ENCODE results near the gene RRP36. TPM values are rescaled to one million over a fixed set of nuclear protein-coding genes. Genes with fewer than 3 reads are reported as not detected.

The RRP36 gene
- total RNA-seq, 1 experiment from 2014 or later = 63.4 TPM

DNA sequence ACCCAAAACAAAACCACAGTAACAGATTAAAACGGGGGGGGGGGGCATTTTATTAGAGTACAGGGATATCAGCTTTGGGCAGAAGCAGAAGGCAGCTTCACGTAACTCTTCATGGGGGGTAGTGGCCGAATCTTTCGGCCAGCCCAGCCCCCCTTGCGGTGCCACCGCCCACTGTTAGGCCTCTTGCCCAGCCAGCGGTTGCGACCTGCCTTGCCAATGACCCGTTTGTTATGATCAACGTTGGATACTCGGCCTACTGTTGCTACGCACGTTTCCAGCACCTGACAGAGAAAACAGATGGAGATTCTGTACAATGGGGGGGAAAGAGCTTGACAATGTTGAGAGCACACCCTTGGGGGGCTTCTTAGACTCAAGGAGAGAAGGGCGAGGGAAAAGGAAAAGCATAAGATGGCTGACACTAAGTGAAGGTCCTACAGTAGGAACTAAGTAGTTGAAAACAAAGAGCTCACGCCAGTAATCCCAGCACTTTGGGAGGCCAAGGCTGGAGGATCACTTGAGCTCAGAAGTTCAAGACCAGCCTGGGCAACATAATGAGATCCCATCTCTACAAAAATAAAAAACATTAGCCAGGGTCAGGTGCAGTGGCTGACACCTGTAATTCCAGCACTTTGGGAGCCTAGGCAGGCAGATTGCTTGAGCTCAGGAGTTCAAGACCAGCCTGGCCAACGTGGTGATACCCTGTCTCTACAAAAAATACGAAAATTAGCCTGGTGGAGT is 33.0 kb downstream of the RRP36 start:
- H3K36me3 ChIP-seq (ENCODE audit: control insufficient read depth in 1 of 2, insufficient read depth in 2 of 2, low read length in 2 of 2) = peaks cover 5 to 25% of the 10 kb centered on the region in 2 experiments; a peak in 2 of 4 replicates
- H2AFZ ChIP-seq (ENCODE audit: low read depth, low read length, poor library complexity, severe bottlenecking) = no peak overlapping the region
- TF ChIP-seq EGR1 (IDR thresholded peaks at IDR 0.05; ENCODE audit: low read depth) (no peak), FOSL1 (IDR thresholded peaks at IDR 0.05; ENCODE audit: low read depth) (no peak), RAD21 (IDR thresholded peaks at IDR 0.05; ENCODE audit: low read depth) (no peak), ELF1 (IDR thresholded peaks at IDR 0.05; ENCODE audit: borderline replicate concordance, low read depth) (no peak), SIN3A (IDR thresholded peaks at IDR 0.05; ENCODE audit: low read depth) (no peak), EZH2phosphoT487 (IDR thresholded peaks at IDR 0.05; ENCODE audit: borderline replicate concordance) (no peak), SP1 (IDR thresholded peaks at IDR 0.05; ENCODE audit: low read depth) (no peak), EZH2 (IDR thresholded peaks at IDR 0.05) (no peak), SRF (IDR thresholded peaks at IDR 0.05; ENCODE audit: low read depth) (no peak), JUND (IDR thresholded peaks at IDR 0.05) (no peak), YY1 (IDR thresholded peaks at IDR 0.05; ENCODE audit: extremely low read depth, insufficient replicate concordance, low read depth, low read length) (no peak), ZNF274 (IDR thresholded peaks at IDR 0.05; ENCODE audit: low read depth, low read length) (no peak), POLR2A (IDR thresholded peaks at IDR 0.05; ENCODE audit: borderline replicate concordance, extremely low read depth, insufficient read depth, insufficient read length) (no peak), CBX3 (IDR thresholded peaks at IDR 0.05; ENCODE audit: low read depth) (no peak)
- TF ChIP-seq, protein P1, sequence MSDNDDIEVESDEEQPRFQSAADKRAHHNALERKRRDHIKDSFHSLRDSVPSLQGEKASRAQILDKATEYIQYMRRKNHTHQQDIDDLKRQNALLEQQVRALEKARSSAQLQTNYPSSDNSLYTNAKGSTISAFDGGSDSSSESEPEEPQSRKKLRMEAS (IDR thresholded peaks at IDR 0.05) = no peak
- TF ChIP-seq, protein P2, sequence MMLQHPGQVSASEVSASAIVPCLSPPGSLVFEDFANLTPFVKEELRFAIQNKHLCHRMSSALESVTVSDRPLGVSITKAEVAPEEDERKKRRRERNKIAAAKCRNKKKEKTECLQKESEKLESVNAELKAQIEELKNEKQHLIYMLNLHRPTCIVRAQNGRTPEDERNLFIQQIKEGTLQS (IDR thresholded peaks at IDR 0.05) = no peak
- TF ChIP-seq, protein P3, sequence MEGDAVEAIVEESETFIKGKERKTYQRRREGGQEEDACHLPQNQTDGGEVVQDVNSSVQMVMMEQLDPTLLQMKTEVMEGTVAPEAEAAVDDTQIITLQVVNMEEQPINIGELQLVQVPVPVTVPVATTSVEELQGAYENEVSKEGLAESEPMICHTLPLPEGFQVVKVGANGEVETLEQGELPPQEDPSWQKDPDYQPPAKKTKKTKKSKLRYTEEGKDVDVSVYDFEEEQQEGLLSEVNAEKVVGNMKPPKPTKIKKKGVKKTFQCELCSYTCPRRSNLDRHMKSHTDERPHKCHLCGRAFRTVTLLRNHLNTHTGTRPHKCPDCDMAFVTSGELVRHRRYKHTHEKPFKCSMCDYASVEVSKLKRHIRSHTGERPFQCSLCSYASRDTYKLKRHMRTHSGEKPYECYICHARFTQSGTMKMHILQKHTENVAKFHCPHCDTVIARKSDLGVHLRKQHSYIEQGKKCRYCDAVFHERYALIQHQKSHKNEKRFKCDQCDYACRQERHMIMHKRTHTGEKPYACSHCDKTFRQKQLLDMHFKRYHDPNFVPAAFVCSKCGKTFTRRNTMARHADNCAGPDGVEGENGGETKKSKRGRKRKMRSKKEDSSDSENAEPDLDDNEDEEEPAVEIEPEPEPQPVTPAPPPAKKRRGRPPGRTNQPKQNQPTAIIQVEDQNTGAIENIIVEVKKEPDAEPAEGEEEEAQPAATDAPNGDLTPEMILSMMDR (IDR thresholded peaks at IDR 0.05 in 2 of 3, conservative IDR thresholded peaks at IDR 0.05 in 1 of 3; ENCODE audit: borderline replicate concordance in 1 of 3, insufficient read depth in 1 of 3, low read depth in 2 of 3, low read length in 2 of 3) = no peak
- ChIA-PET CTCF (interaction anchor here (1.5 kb wide), 1 partner anchor 89 kb away, joined by 5 read pairs; no protein-coding TSS in a partner anchor), RAD21 (ENCODE audit: low non-redundant PET in 1 of 2, low total read pairs in 2 of 2, uncharacterized antibody in 2 of 2, unreplicated experiment in 2 of 2) (interaction anchor here (0.8 to 1.0 kb wide), 2 partner anchors 22 to 89 kb away, joined by 3 read pairs; no protein-coding TSS in a partner anchor), POLR2A (interaction anchor here (0.6 to 1.7 kb wide), 7 partner anchors 14 to 120 kb away, joined by 3 to 10 read pairs (median 5); partner anchors contain the start of genes KLHDC3, MEA1, PPP2R5D and PTK7)
- H3K27me3 ChIP-seq (ENCODE audit: insufficient read depth, low read length) = no peaks in the 10 kb centered on the region
- H3K9me3 ChIP-seq (ENCODE audit: control insufficient read depth in 1 of 2, insufficient read depth in 1 of 2, low read depth in 1 of 2, low read length in 2 of 2) = no peaks in the 10 kb centered on the region
- TSS peak; percentile 99 for BruUV-seq (replicated peaks)
- H3K27ac ChIP-seq (ENCODE audit: low read depth, low read length) = peak overlapping the region; percentile 98
- H3K4me2 ChIP-seq (ENCODE audit: low read length) = peak overlapping the region; percentile 99
- no peak for DNase-seq (ENCODE audit: low read depth, low spot score)
- peak overlapping the region; percentile 97 for H3K4me3 ChIP-seq (replicated peaks in 1 of 2; ENCODE audit: low read depth in 1 of 2, low read length in 2 of 2)
- ATAC-seq = no peak
- no peaks in the 10 kb centered on the region for H3K9me2 ChIP-seq (ENCODE audit: insufficient read depth)
- peaks cover 44% of the 10 kb centered on the region for H3K79me2 ChIP-seq (ENCODE audit: insufficient read depth, low read length)
- intact Hi-C loops (cut with micrococcal nuclease) = no loop called here
- peak overlapping the region; percentile 98 for H3K9ac ChIP-seq (ENCODE audit: low read length)
- peaks cover 12 to 31% of the 10 kb centered on the region in 2 experiments; a peak in 3 of 4 replicates for H3K4me1 ChIP-seq (ENCODE audit: control insufficient read depth in 1 of 2, insufficient read depth in 2 of 2, low read length in 2 of 2)
- no peaks in the 10 kb centered on the region for H4K20me1 ChIP-seq (ENCODE audit: insufficient read depth)
